SU-DHL-6 (cell line): Measurements from ENCODE around the gene SBK3.

Experiments
- H2AFZ ChIP-seq: fragments of 200-600 bp; sonication (generic); 2 replicates; pipeline ENCODE4 v1.6.1; 2014; ENCODE audit warnings: low read depth, mild to moderate bottlenecking, moderate library complexity, mixed read lengths, antibody characterized with exemption, low read length; ENCODE audit not compliant: severe bottlenecking
- H3F3A ChIP-seq: fragments of 200-600 bp; shearing (Covaris generic); 2 replicates; pipeline ENCODE4 v1.6.0; 2016; ENCODE audit warnings: antibody characterized with exemption, mild to moderate bottlenecking; ENCODE audit not compliant: insufficient read depth
- H3K27ac ChIP-seq: fragments of 200-600 bp; sonication (generic); 2 replicates; pipeline ENCODE4 v1.5.1; 2016; ENCODE audit warnings: low read depth, mild to moderate bottlenecking, low read length, moderate library complexity, mixed read lengths
- H3K27me3 ChIP-seq: fragments of 200-600 bp; sonication (generic), shearing (Covaris generic); 2 replicates; pipeline ENCODE4 v1.6.0; 2014; ENCODE audit warnings: mild to moderate bottlenecking, low read length
- H3K36me3 ChIP-seq: fragments of 200-600 bp; sonication (generic); 2 replicates; pipeline ENCODE4 v1.6.1; 2014; ENCODE audit warnings: mild to moderate bottlenecking, low read length, mixed read lengths
- H3K4me2 ChIP-seq: fragments of 300-600, 200-600 bp; shearing (Covaris generic), sonication (generic); 2 replicates; pipeline ENCODE4 v1.6.0; 2014; ENCODE audit warnings: low read length, low read depth, mild to moderate bottlenecking; ENCODE audit not compliant: poor library complexity, severe bottlenecking
- H3K4me3 ChIP-seq: fragments of 200-600 bp; sonication (generic); 2 replicates; pipeline ENCODE4 v1.5.1; 2014; ENCODE audit warnings: antibody characterized with exemption, low read length, mild to moderate bottlenecking, mixed read lengths; ENCODE audit not compliant: insufficient read depth, poor library complexity, severe bottlenecking
- H3K79me2 ChIP-seq: fragments of 200-600 bp; sonication (generic); 2 replicates; pipeline ENCODE4 v1.6.1; 2014; ENCODE audit warnings: mild to moderate bottlenecking, low read length, moderate library complexity; ENCODE audit not compliant: insufficient read depth
- H3K9ac ChIP-seq: fragments of 200-600 bp; sonication (generic); 2 replicates; pipeline ENCODE4 v1.7.0; 2014; ENCODE audit warnings: mild to moderate bottlenecking, low read length
- H3K9me2 ChIP-seq: fragments of 200-600 bp; sonication (generic); replicated peaks from 2 replicates; pipeline ENCODE4 v1.6.1; 2014; ENCODE audit warnings: low read length; ENCODE audit not compliant: insufficient read depth
- H3K9me3 ChIP-seq: fragments of 200-600 bp; sonication (generic); 2 replicates; pipeline ENCODE4 v1.6.1; 2014; ENCODE audit warnings: low read length, mixed read lengths; ENCODE audit not compliant: insufficient read depth
- H4K20me1 ChIP-seq: fragments of 200-600 bp; sonication (generic); 2 replicates; pipeline ENCODE4 v1.6.1; 2014; ENCODE audit warnings: low read depth, mild to moderate bottlenecking, antibody characterized with exemption, low read length, moderate library complexity, mixed read lengths
- EZH2phosphoT487 ChIP-seq: fragments of 200-600 bp; sonication (generic), shearing (Covaris generic); conservative IDR thresholded peaks from 2 replicates; pipeline ENCODE4 v1.6.1; 2018; ENCODE audit warnings: mild to moderate bottlenecking, antibody characterized with exemption, low read length, moderate library complexity, mixed read lengths
- TF ChIP-seq, protein P1 (sequence below): fragments of 200-600 bp; sonication (generic); IDR thresholded peaks from one replicate; pipeline ENCODE4 v1.5.1; 2017; ENCODE audit warnings: antibody characterized with exemption, mild to moderate bottlenecking, low read length, moderate library complexity; ENCODE audit not compliant: insufficient read depth, poor library complexity, severe bottlenecking

The SBK3 gene

DNA sequence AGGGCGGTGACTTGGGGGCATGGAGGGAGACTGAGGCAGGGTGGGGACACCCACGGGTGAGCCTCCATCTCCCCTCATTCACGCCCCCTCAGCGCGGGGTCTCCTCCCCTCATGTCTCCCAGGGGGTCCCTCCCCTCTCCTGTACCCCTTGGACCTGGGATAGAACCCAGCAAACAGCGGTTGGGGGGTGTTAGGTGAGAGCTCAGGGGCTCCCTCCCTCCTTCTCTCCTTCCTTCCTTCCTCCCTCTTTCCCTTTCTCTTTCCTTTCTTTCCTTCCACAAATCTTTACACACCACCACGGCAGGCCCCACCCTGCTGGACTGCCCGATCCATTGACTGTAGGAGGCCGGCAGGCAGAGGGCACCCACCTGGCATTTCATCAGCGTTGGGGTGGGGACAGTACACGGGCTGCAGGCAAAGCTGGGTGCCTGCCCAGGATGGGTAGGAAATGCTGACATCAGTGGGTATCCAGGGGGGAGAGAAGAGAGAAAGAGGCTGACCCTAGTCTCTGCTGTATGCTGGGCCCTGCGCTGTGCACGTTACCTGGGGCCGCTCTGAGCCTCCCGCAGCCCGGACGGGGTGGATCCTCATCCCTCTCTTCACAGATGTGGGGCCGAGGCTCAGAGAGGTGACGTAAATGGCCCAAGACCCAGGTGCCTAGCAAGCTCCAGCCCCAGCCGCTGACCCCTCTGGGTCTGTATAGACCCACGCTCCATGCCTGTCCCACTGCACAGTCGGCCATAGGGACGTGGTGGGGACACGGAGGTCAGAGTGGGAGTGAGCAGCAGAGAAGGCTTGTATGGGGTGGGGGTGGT is 53.6 kb downstream of the SBK3 start:
- TF ChIP-seq, protein P1, sequence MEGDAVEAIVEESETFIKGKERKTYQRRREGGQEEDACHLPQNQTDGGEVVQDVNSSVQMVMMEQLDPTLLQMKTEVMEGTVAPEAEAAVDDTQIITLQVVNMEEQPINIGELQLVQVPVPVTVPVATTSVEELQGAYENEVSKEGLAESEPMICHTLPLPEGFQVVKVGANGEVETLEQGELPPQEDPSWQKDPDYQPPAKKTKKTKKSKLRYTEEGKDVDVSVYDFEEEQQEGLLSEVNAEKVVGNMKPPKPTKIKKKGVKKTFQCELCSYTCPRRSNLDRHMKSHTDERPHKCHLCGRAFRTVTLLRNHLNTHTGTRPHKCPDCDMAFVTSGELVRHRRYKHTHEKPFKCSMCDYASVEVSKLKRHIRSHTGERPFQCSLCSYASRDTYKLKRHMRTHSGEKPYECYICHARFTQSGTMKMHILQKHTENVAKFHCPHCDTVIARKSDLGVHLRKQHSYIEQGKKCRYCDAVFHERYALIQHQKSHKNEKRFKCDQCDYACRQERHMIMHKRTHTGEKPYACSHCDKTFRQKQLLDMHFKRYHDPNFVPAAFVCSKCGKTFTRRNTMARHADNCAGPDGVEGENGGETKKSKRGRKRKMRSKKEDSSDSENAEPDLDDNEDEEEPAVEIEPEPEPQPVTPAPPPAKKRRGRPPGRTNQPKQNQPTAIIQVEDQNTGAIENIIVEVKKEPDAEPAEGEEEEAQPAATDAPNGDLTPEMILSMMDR = no peak
- TF ChIP-seq EZH2phosphoT487 = no peak
- Histone ChIP-seq H3F3A (0 out of 2 replicates have a peak, but pooled peaks cover 3% of the 10 kb centered on the region), H3K27me3 (no peaks in the 10 kb centered on the region), H3K4me3 (no peak overlapping the region), H3K79me2 (no peaks in the 10 kb centered on the region), H3K4me2 (no peak overlapping the region), H3K9me2 (no peaks in the 10 kb centered on the region), H3K27ac (no peak overlapping the region), H3K9me3 (no peaks in the 10 kb centered on the region), H3K9ac (no peak overlapping the region), H4K20me1 (no peaks in the 10 kb centered on the region), H3K36me3 (no peaks in the 10 kb centered on the region), H2AFZ (no peak overlapping the region)
